Activated T-helper 2 cell treated with anti-CD3 and anti-CD28 coated beads, Interferon-gamma antibody, Interleukin-2, Interleukin-4, amounts not matched to agents 10 μg/mL and 5 μg/mL and 100 μg/mL, durations not matched to agents 14 hours and 24 hours and 36 hours (primary cell): Measurements from ENCODE around the gene PHOSPHO1. TPM values are rescaled to one million over a fixed set of nuclear protein-coding genes. Genes with fewer than 3 reads are reported as not detected.

Source experiments
- DNase-seq: peaks from one replicate; pipeline ENCODE4 v3.0.0; 2021; ENCODE audit warnings: low spot score
- H3K27ac Mint-ChIP-seq: one replicate; pipeline ENCODE4 v1.8.0; 2021; ENCODE audit warnings: mixed read lengths
- H3K27me3 Mint-ChIP-seq: one replicate; pipeline ENCODE4 v1.8.0; 2021; ENCODE audit warnings: low read depth, mixed read lengths
- H3K36me3 Mint-ChIP-seq: one replicate; pipeline ENCODE4 v1.8.0; 2021; ENCODE audit warnings: low read depth, mixed read lengths
- H3K4me1 Mint-ChIP-seq: one replicate; pipeline ENCODE4 v1.8.0; 2021; ENCODE audit warnings: low read depth, mixed read lengths
- H3K4me3 Mint-ChIP-seq: one replicate; pipeline ENCODE4 v1.8.0; 2021; ENCODE audit warnings: low read depth, mild to moderate bottlenecking, moderate library complexity, mixed read lengths
- H3K9me3 Mint-ChIP-seq: one replicate; pipeline ENCODE4 v1.8.0; 2021; ENCODE audit warnings: mixed read lengths
- intact Hi-C: fragments of 100-400 bp; cut with micrococcal nuclease; formaldehyde crosslinking; loops from one replicate; pipeline ENCODE4 v1.15.1; 2023
- total RNA-seq: library from RNA; stranded (reverse); gene quantifications from 2 replicates; pipeline ENCODE4 v1.2.3, GENCODE V29; 2022

Gene PHOSPHO1
- total RNA-seq, 1 donor from 2014 or later = not detected

GRCh38 chr17:49259663-49260010 is 29.1 kb upstream of the PHOSPHO1 start:
- Mint-ChIP-seq H3K4me3 (peak overlapping the region; percentile 81), H3K27me3 (peaks cover 17% of the 10 kb centered on the region), H3K9me3 (no peaks in the 10 kb centered on the region), H3K4me1 (peaks cover 11% of the 10 kb centered on the region), H3K27ac (peak overlapping the region; percentile 60), H3K36me3 (no peaks in the 10 kb centered on the region)
- intact Hi-C loops = loop anchor here (2.0 kb wide), 1 partner anchor 29 kb away; the partner anchor contains the start of gene PHOSPHO1
- DNase-seq = no peak

- intact Hi-C loops = no loop called here
- peaks cover 11% of the 10 kb centered on the region for H3K4me1 Mint-ChIP-seq
- DNase-seq = no peak
- H3K4me3 Mint-ChIP-seq = no peak overlapping the region
- no peaks in the 10 kb centered on the region for H3K36me3 Mint-ChIP-seq
- peaks cover 14% of the 10 kb centered on the region for H3K27me3 Mint-ChIP-seq
- H3K27ac Mint-ChIP-seq = no peak overlapping the region
- no peaks in the 10 kb centered on the region for H3K9me3 Mint-ChIP-seq
Observed at GRCh38 chr17:49258394-49258793, 27.8 kb upstream of the PHOSPHO1 start.

GRCh38 chr17:49255125-49255524 is 24.5 kb upstream of the PHOSPHO1 start:
- no peaks in the 10 kb centered on the region for H3K36me3 Mint-ChIP-seq
- intact Hi-C loops = no loop called here
- no peak for DNase-seq
- H3K9me3 Mint-ChIP-seq = no peaks in the 10 kb centered on the region
- H3K27ac Mint-ChIP-seq = no peak overlapping the region
- peaks cover 3% of the 10 kb centered on the region for H3K4me1 Mint-ChIP-seq
- H3K27me3 Mint-ChIP-seq = peaks cover 10% of the 10 kb centered on the region
- H3K4me3 Mint-ChIP-seq = no peak overlapping the region

GRCh38 chr17:49254066-49254465 is 23.5 kb upstream of the PHOSPHO1 start:
- H3K4me3 Mint-ChIP-seq = no peak overlapping the region
- H3K4me1 Mint-ChIP-seq = no peaks in the 10 kb centered on the region
- no peaks in the 10 kb centered on the region for H3K9me3 Mint-ChIP-seq
- DNase-seq = no peak
- no peaks in the 10 kb centered on the region for H3K36me3 Mint-ChIP-seq
- intact Hi-C loops = no loop called here
- peaks cover 13% of the 10 kb centered on the region for H3K27me3 Mint-ChIP-seq
- no peak overlapping the region for H3K27ac Mint-ChIP-seq

- no peaks in the 10 kb centered on the region for H3K9me3 Mint-ChIP-seq
- no peak for DNase-seq
- intact Hi-C loops = no loop called here
- H3K27me3 Mint-ChIP-seq = peaks cover 13% of the 10 kb centered on the region
- no peak overlapping the region for H3K27ac Mint-ChIP-seq
- H3K4me3 Mint-ChIP-seq = no peak overlapping the region
- no peaks in the 10 kb centered on the region for H3K4me1 Mint-ChIP-seq
- H3K36me3 Mint-ChIP-seq = no peaks in the 10 kb centered on the region
Observed at GRCh38 chr17:49252148-49252695, 21.6 kb upstream of the PHOSPHO1 start.

GRCh38 chr17:49249890-49250522 is 19.4 kb upstream of the PHOSPHO1 start:
- Mint-ChIP-seq H3K4me1 (no peaks in the 10 kb centered on the region), H3K9me3 (no peaks in the 10 kb centered on the region), H3K27me3 (peaks cover 13% of the 10 kb centered on the region), H3K36me3 (no peaks in the 10 kb centered on the region), H3K27ac (no peak overlapping the region), H3K4me3 (no peak overlapping the region)
- no peak for DNase-seq
- intact Hi-C loops = no loop called here

- DNase-seq = no peak
- intact Hi-C loops = no loop called here
- H3K4me1 Mint-ChIP-seq = no peaks in the 10 kb centered on the region
- no peaks in the 10 kb centered on the region for H3K9me3 Mint-ChIP-seq
- H3K36me3 Mint-ChIP-seq = no peaks in the 10 kb centered on the region
- H3K27ac Mint-ChIP-seq = no peak overlapping the region
- H3K4me3 Mint-ChIP-seq = no peak overlapping the region
- peaks cover 13% of the 10 kb centered on the region for H3K27me3 Mint-ChIP-seq
Observed at GRCh38 chr17:49249292-49249794, 18.8 kb upstream of the PHOSPHO1 start.

- Mint-ChIP-seq H3K36me3 (no peaks in the 10 kb centered on the region), H3K4me3 (no peak overlapping the region), H3K27ac (no peak overlapping the region), H3K9me3 (no peaks in the 10 kb centered on the region), H3K4me1 (no peaks in the 10 kb centered on the region), H3K27me3 (peaks cover 13% of the 10 kb centered on the region)
- no peak for DNase-seq
- intact Hi-C loops = no loop called here
Observed at GRCh38 chr17:49247944-49248343, 17.4 kb upstream of the PHOSPHO1 start.

GRCh38 chr17:49244839-49245238 is 14.3 kb upstream of the PHOSPHO1 start:
- H3K27me3 Mint-ChIP-seq = peaks cover 10% of the 10 kb centered on the region
- no peak overlapping the region for H3K27ac Mint-ChIP-seq
- intact Hi-C loops = no loop called here
- H3K9me3 Mint-ChIP-seq = no peaks in the 10 kb centered on the region
- H3K4me1 Mint-ChIP-seq = no peaks in the 10 kb centered on the region
- H3K4me3 Mint-ChIP-seq = no peak overlapping the region
- no peaks in the 10 kb centered on the region for H3K36me3 Mint-ChIP-seq
- DNase-seq = no peak

GRCh38 chr17:49242813-49243212 is 12.2 kb upstream of the PHOSPHO1 start:
- no peaks in the 10 kb centered on the region for H3K36me3 Mint-ChIP-seq
- no peaks in the 10 kb centered on the region for H3K4me1 Mint-ChIP-seq
- peaks cover 8% of the 10 kb centered on the region for H3K27me3 Mint-ChIP-seq
- H3K27ac Mint-ChIP-seq = no peak overlapping the region
- no peak for DNase-seq
- no peak overlapping the region for H3K4me3 Mint-ChIP-seq
- no peaks in the 10 kb centered on the region for H3K9me3 Mint-ChIP-seq
- intact Hi-C loops = no loop called here

GRCh38 chr17:49241692-49242397 is 11.3 kb upstream of the PHOSPHO1 start:
- intact Hi-C loops = no loop called here
- DNase-seq = no peak
- Mint-ChIP-seq H3K4me1 (no peaks in the 10 kb centered on the region), H3K9me3 (no peaks in the 10 kb centered on the region), H3K27me3 (peaks cover 7% of the 10 kb centered on the region), H3K27ac (no peak overlapping the region), H3K4me3 (no peak overlapping the region), H3K36me3 (no peaks in the 10 kb centered on the region)

- peaks cover 7% of the 10 kb centered on the region for H3K27me3 Mint-ChIP-seq
- no peaks in the 10 kb centered on the region for H3K9me3 Mint-ChIP-seq
- DNase-seq = no peak
- no peaks in the 10 kb centered on the region for H3K36me3 Mint-ChIP-seq
- H3K4me1 Mint-ChIP-seq = no peaks in the 10 kb centered on the region
- intact Hi-C loops = no loop called here
- no peak overlapping the region for H3K4me3 Mint-ChIP-seq
- no peak overlapping the region for H3K27ac Mint-ChIP-seq
Observed at GRCh38 chr17:49241040-49241439, 10.5 kb upstream of the PHOSPHO1 start.

- H3K4me1 Mint-ChIP-seq = no peaks in the 10 kb centered on the region
- no peak for DNase-seq
- no peak overlapping the region for H3K27ac Mint-ChIP-seq
- H3K27me3 Mint-ChIP-seq = peaks cover 7% of the 10 kb centered on the region
- intact Hi-C loops = no loop called here
- no peak overlapping the region for H3K4me3 Mint-ChIP-seq
- H3K36me3 Mint-ChIP-seq = no peaks in the 10 kb centered on the region
- no peaks in the 10 kb centered on the region for H3K9me3 Mint-ChIP-seq
Observed at GRCh38 chr17:49240619-49241018, 10.0 kb upstream of the PHOSPHO1 start.
